ENCODE measurements around the gene TMEM204.

- TF ChIP-seq CTCF (IDR thresholded peaks at IDR 0.05; ENCODE audit: low read depth, low read length) (no peak), EZH2phosphoT487 (IDR thresholded peaks at IDR 0.05; ENCODE audit: low read depth) (no peak)
These were observed 44.4 kb upstream of the TMEM204 start for GRCh38 chr16:1489077-1489476.
